Activated T-helper 17 cell treated with anti-CD3 and anti-CD28 coated beads, Interleukin-2, amount 50 U/mL, for 72 hours (primary cell): ENCODE measurements around the gene TACC2. TPM values are rescaled to one million over a fixed set of nuclear protein-coding genes. Genes with fewer than 3 reads are reported as not detected.

Source experiments
- ATAC-seq: fragments of 150-1000 bp; cut with Tn5 transposase; replicated peaks from 2 replicates; pipeline ENCODE4 v1.10.0; 2021; ENCODE audit warnings: mild to moderate bottlenecking, moderate library complexity
- H3K27ac Mint-ChIP-seq: one replicate; pipeline ENCODE4 v1.8.0; 2022; ENCODE audit warnings: mixed read lengths
- H3K27me3 Mint-ChIP-seq: one replicate; pipeline ENCODE4 v1.8.0; 2022; ENCODE audit warnings: mixed read lengths
- H3K36me3 Mint-ChIP-seq: one replicate; pipeline ENCODE4 v1.8.0; 2022; ENCODE audit warnings: low read depth, mild to moderate bottlenecking, mixed read lengths
- H3K4me1 Mint-ChIP-seq: one replicate; pipeline ENCODE4 v1.8.0; 2022; ENCODE audit warnings: mixed read lengths
- H3K4me3 Mint-ChIP-seq: one replicate; pipeline ENCODE4 v1.8.0; 2022; ENCODE audit warnings: mild to moderate bottlenecking, mixed read lengths
- H3K9me3 Mint-ChIP-seq: one replicate; pipeline ENCODE4 v1.8.0; 2022; ENCODE audit warnings: mixed read lengths
- total RNA-seq, 2 donors: library from RNA; stranded (reverse); gene quantifications; one replicate each; pipeline ENCODE4 v1.2.3, GENCODE V29; 2022

TACC2 gene
- total RNA-seq, 2 donors from 2014 or later = not detected

GRCh38 chr10:122222638-122223037 is 233.7 kb downstream of the TACC2 start:
- peaks cover 23% of the 10 kb centered on the region for H3K27me3 Mint-ChIP-seq
- H3K27ac Mint-ChIP-seq = no peak overlapping the region
- H3K36me3 Mint-ChIP-seq = no peaks in the 10 kb centered on the region
- H3K4me3 Mint-ChIP-seq = no peak overlapping the region
- no peaks in the 10 kb centered on the region for H3K4me1 Mint-ChIP-seq
- no peaks in the 10 kb centered on the region for H3K9me3 Mint-ChIP-seq
- ATAC-seq = no peak

GRCh38 chr10:122224159-122224558 is 235.2 kb downstream of the TACC2 start:
- Mint-ChIP-seq H3K36me3 (no peaks in the 10 kb centered on the region), H3K9me3 (no peaks in the 10 kb centered on the region), H3K4me1 (no peaks in the 10 kb centered on the region), H3K27me3 (peaks cover 18% of the 10 kb centered on the region), H3K4me3 (no peak overlapping the region), H3K27ac (no peak overlapping the region)
- no peak for ATAC-seq

GRCh38 chr10:122225330-122225729 is 236.4 kb downstream of the TACC2 start:
- H3K36me3 Mint-ChIP-seq = no peaks in the 10 kb centered on the region
- ATAC-seq = no peak

DNA sequence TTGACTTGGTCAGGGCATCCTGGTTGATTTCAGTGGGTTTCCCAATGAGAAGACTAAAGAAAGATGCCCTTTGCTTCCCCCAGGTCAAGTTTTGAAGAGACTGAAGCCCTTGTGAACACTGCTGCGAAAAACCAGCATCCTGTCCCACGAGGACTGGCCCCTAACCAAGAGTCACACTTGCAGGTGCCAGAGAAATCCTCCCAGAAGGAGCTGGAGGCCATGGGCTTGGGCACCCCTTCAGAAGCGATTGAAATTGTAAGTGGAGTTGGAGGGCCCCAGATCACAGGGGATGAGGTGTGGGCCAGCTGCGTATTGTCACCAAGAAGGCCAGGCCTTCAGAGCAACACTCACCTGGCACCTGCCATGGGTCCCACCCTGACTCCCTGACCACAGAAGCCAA is 238.8 kb downstream of the TACC2 start:
- H3K4me1 Mint-ChIP-seq = no peaks in the 10 kb centered on the region
- H3K27me3 Mint-ChIP-seq = peaks cover 17% of the 10 kb centered on the region
- no peak overlapping the region for H3K4me3 Mint-ChIP-seq
- no peaks in the 10 kb centered on the region for H3K9me3 Mint-ChIP-seq
- H3K27ac Mint-ChIP-seq = no peak overlapping the region
- no peak for ATAC-seq
- H3K36me3 Mint-ChIP-seq = no peaks in the 10 kb centered on the region

More at GRCh38 chr10:122225330-122225729, 236.4 kb downstream of the TACC2 start:
- Mint-ChIP-seq H3K4me1 (no peaks in the 10 kb centered on the region), H3K4me3 (no peak overlapping the region), H3K27me3 (peaks cover 22% of the 10 kb centered on the region), H3K9me3 (no peaks in the 10 kb centered on the region), H3K27ac (no peak overlapping the region)

GRCh38 chr10:122229666-122230065 is 240.7 kb downstream of the TACC2 start:
- no peaks in the 10 kb centered on the region for H3K9me3 Mint-ChIP-seq

DNA sequence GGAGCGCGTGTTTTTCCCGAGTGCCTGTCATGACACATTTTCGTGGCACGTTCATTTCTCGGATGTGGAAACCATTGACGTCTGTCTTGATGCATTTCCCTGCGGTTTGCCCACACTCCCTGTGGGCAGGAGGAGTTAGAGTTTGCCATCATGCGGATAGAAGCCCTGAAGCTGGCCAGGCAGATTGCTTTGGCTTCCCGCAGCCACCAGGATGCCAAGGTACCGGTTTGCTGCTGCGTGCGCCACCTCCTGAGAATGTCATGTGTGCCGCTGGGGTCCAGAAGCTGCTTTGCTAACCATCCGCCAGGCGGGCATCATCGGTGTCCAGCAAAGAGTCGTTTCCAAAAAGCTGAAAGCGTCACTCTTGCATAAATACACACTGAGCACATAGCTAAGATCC is 241.3 kb downstream of the TACC2 start:
- no peaks in the 10 kb centered on the region for H3K36me3 Mint-ChIP-seq
- no peak for ATAC-seq
- H3K4me3 Mint-ChIP-seq = no peak overlapping the region
- H3K27ac Mint-ChIP-seq = no peak overlapping the region
- H3K9me3 Mint-ChIP-seq = no peaks in the 10 kb centered on the region
- H3K27me3 Mint-ChIP-seq = peaks cover 14% of the 10 kb centered on the region
- no peaks in the 10 kb centered on the region for H3K4me1 Mint-ChIP-seq

More at GRCh38 chr10:122229666-122230065, 240.7 kb downstream of the TACC2 start:
- no peaks in the 10 kb centered on the region for H3K4me1 Mint-ChIP-seq
- H3K27ac Mint-ChIP-seq = no peak overlapping the region
- peaks cover 17% of the 10 kb centered on the region for H3K27me3 Mint-ChIP-seq
- no peaks in the 10 kb centered on the region for H3K36me3 Mint-ChIP-seq
- ATAC-seq = no peak
- no peak overlapping the region for H3K4me3 Mint-ChIP-seq

DNA sequence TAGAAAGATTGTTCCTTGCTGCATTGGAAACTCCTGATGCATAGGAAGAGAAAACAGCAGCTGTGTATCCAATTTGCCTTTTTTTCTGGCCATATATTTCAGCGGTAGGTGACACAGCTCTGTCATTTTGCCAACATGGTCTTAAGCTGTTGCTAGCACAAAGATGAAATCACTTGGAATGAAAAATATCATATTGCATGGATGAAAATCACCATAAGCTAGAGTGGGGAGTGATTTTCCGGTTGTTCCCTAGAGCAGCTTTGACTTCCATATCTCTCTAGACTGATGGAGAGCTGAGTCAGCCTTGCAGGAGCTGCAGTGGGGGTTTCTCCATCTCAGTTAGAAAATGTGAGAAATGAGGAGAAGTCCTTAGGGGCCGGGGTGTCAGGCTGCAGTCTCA is 243.8 kb downstream of the TACC2 start:
- no peak for ATAC-seq
- H3K27me3 Mint-ChIP-seq = peaks cover 9% of the 10 kb centered on the region

DNA sequence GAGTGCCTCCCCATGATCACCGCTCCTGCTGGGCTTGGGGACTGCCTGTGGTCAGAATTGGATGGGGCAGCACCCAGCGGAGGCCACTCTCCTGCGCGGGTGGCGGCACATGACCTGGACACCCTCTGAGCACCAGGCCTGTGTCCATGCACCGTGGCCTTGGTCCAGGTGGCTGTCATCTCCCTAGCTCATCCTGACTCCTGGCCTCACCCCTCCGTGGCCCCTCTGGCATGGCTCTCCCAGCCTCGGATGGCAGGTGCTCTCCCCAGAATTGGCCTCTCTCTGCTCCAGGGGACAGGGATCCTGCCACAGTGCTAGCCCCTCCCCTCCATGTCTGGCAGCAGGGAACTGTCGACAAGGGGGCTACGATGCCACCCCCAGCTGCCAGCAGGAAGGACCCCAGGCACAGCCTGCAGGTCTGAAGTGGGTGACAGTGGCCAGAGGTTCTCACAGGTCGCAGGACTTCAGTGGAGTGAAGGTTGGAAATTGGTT is 244.9 kb downstream of the TACC2 start:
- no peaks in the 10 kb centered on the region for H3K36me3 Mint-ChIP-seq
- H3K27ac Mint-ChIP-seq = no peak overlapping the region
- H3K27me3 Mint-ChIP-seq = peaks cover 9% of the 10 kb centered on the region
- H3K4me3 Mint-ChIP-seq = no peak overlapping the region
- H3K9me3 Mint-ChIP-seq = no peaks in the 10 kb centered on the region
- no peak for ATAC-seq
- H3K4me1 Mint-ChIP-seq = no peaks in the 10 kb centered on the region

More for the DNA sequence above, 243.8 kb downstream of the TACC2 start:
- Mint-ChIP-seq H3K9me3 (no peaks in the 10 kb centered on the region), H3K36me3 (no peaks in the 10 kb centered on the region), H3K27ac (no peak overlapping the region), H3K4me3 (no peak overlapping the region), H3K4me1 (no peaks in the 10 kb centered on the region)

- no peaks in the 10 kb centered on the region for H3K9me3 Mint-ChIP-seq
- no peaks in the 10 kb centered on the region for H3K36me3 Mint-ChIP-seq
- no peak overlapping the region for H3K27ac Mint-ChIP-seq
- H3K27me3 Mint-ChIP-seq = peaks cover 9% of the 10 kb centered on the region
- no peak for ATAC-seq
- no peak overlapping the region for H3K4me3 Mint-ChIP-seq
- no peaks in the 10 kb centered on the region for H3K4me1 Mint-ChIP-seq
These were observed 245.5 kb downstream of the TACC2 start for GRCh38 chr10:122234416-122234815.

- Mint-ChIP-seq H3K27ac (no peak overlapping the region), H3K4me3 (no peak overlapping the region), H3K4me1 (no peaks in the 10 kb centered on the region), H3K9me3 (no peaks in the 10 kb centered on the region), H3K27me3 (peaks cover 9% of the 10 kb centered on the region), H3K36me3 (no peaks in the 10 kb centered on the region)
- no peak for ATAC-seq
These were observed 247.8 kb downstream of the TACC2 start for GRCh38 chr10:122236690-122237306.

DNA sequence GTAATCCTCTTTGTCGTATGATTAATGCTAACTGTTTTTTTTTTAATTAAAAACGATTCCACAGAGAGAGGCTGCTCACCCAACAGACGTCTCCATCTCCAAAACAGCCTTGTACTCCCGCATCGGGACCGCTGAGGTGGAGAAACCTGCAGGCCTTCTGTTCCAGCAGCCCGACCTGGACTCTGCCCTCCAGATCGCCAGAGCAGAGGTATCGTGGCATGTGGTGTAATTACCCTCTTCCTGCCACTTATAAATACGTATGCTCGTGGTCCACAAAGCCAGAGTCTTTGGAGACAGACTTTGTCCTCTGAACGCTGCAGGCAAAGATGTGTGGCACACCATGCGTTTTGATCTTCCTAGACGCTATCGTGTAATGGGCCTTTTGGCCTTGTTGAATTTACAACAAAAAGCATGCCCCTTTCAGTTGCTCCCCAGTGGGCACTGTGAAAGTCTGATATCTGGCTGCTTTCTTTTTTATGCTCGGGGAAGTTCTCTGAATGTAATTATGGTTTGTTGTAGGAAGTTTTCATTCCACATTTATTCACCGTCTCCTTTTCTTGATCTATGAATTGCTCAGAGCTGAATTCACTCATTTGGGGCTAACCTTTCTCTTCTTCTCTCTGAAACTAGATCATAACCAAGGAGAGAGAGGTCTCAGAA is 248.5 kb downstream of the TACC2 start:
- peaks cover 9% of the 10 kb centered on the region for H3K27me3 Mint-ChIP-seq
- ATAC-seq = no peak
- no peaks in the 10 kb centered on the region for H3K36me3 Mint-ChIP-seq
- no peaks in the 10 kb centered on the region for H3K9me3 Mint-ChIP-seq
- no peaks in the 10 kb centered on the region for H3K4me1 Mint-ChIP-seq
- no peak overlapping the region for H3K27ac Mint-ChIP-seq
- no peak overlapping the region for H3K4me3 Mint-ChIP-seq

DNA sequence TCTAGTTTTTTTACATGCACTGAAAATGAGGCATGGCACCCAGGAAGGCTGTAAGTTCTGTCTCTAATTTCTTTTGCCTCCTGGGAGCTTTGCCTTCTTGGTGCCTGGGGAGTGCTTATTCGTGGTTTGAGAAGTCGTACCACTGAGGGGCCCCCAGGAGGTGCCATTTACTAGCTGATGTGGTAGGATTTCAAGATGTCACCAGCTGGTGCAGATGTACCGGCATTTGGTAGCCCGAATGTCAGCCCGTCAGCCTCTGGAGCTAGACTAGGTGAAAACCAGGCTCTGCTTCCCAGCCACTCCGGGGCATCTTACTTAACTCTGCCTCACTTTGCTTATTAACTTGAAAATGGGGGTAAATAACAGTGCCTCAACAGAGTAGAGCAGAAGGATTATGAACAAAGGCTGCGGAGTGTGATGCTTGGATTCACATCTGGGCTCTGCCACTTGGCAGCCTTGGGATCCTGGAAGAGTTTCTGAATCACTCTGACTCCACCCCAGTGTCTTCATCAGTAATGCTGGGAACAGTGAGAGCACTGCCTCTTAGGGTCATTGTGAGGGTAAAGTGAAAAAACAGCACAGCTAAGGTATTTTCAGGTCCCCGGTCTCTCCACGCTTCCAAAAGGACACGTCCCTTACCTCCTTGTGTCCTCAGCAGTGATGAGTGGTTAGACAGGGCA is 250.8 kb downstream of the TACC2 start:
- Mint-ChIP-seq H3K27me3 (peaks cover 9% of the 10 kb centered on the region), H3K4me3 (no peak overlapping the region), H3K9me3 (no peaks in the 10 kb centered on the region), H3K4me1 (no peaks in the 10 kb centered on the region), H3K36me3 (no peaks in the 10 kb centered on the region), H3K27ac (no peak overlapping the region)
- no peak for ATAC-seq

DNA sequence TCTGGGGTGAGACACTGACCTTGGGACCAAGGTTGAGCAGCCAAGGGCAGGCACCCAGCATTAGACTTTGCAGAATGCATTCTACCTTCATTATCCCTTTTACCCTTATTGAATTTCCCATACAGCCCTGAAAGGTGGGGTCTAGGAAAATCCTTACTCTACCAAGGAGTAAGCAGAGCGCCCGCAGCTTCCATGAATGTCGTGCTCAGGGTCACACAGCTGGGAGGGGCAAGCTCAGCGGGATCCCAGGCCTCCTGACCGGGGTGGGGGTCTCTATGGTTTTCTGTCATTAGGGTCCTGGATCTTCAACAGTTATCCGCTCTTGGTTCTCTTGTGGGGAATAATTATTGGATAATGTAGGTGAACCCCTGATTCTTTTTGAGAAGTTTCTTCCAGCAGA is 251.4 kb downstream of the TACC2 start:
- H3K27me3 Mint-ChIP-seq = peaks cover 9% of the 10 kb centered on the region
- H3K4me1 Mint-ChIP-seq = no peaks in the 10 kb centered on the region
- H3K4me3 Mint-ChIP-seq = no peak overlapping the region
- H3K9me3 Mint-ChIP-seq = no peaks in the 10 kb centered on the region
- no peak overlapping the region for H3K27ac Mint-ChIP-seq
- no peaks in the 10 kb centered on the region for H3K36me3 Mint-ChIP-seq
- no peak for ATAC-seq

GRCh38 chr10:122241836-122242235 is 252.9 kb downstream of the TACC2 start:
- Mint-ChIP-seq H3K4me3 (no peak overlapping the region), H3K27me3 (peaks cover 3% of the 10 kb centered on the region), H3K4me1 (no peaks in the 10 kb centered on the region), H3K36me3 (no peaks in the 10 kb centered on the region), H3K27ac (no peak overlapping the region), H3K9me3 (no peaks in the 10 kb centered on the region)
- ATAC-seq = no peak

DNA sequence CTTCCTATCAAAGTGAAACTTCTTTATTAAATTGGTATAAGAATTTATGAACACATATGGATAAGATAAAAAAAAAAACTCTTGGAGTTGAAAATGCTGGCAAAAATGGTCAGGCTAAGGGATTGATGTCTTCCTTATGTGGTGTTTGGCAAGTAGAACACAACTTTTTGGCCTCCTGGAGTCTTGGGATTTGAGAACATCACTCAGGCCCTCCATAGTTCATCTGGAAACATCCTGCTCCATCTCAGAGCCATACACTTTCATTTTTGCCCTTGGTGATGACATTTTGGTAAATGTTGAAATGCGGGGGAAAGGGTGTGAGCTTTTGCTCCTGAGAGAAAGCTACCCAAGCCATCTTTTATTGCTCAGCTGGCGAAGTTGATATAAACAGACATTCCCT is 254.6 kb downstream of the TACC2 start:
- no peak overlapping the region for H3K27ac Mint-ChIP-seq
- ATAC-seq = no peak
- no peak overlapping the region for H3K4me3 Mint-ChIP-seq
- H3K4me1 Mint-ChIP-seq = no peaks in the 10 kb centered on the region
- H3K27me3 Mint-ChIP-seq = peaks cover 3% of the 10 kb centered on the region
- H3K36me3 Mint-ChIP-seq = no peaks in the 10 kb centered on the region
- H3K9me3 Mint-ChIP-seq = no peaks in the 10 kb centered on the region
